ENCODE measurements around the gene FHAD1.

FHAD1 gene

GRCh38 chr1:15256584-15256983 lies 9.6 kb downstream of the FHAD1 start:
- in situ Hi-C loops (cut with HindIII; ENCODE audit: low sequenced_read_pairs) = no loop called here
- H3K4me3 ChIP-seq (ENCODE audit: low read depth, low read length) = no peak overlapping the region
- no peak for DNase-seq (ENCODE audit: low read depth, low spot score)
- TF ChIP-seq CTCF (IDR thresholded peaks at IDR 0.05; ENCODE audit: low read depth, low read length) = no peak

- in situ Hi-C loops (cut with HindIII; ENCODE audit: low sequenced_read_pairs) = no loop called here
- H3K4me3 ChIP-seq (ENCODE audit: low read depth, low read length) = no peak overlapping the region
- TF ChIP-seq CTCF (IDR thresholded peaks at IDR 0.05; ENCODE audit: low read depth, low read length) = no peak
- no peak for DNase-seq (ENCODE audit: low read depth, low spot score)
Measured at GRCh38 chr1:15257309-15257708, 10.3 kb downstream of the FHAD1 start.

- no peak overlapping the region for H3K4me3 ChIP-seq (ENCODE audit: low read depth, low read length)
- no peak for TF ChIP-seq CTCF (IDR thresholded peaks at IDR 0.05; ENCODE audit: low read depth, low read length)
- DNase-seq (ENCODE audit: low read depth, low spot score) = no peak
- in situ Hi-C loops (cut with HindIII; ENCODE audit: low sequenced_read_pairs) = no loop called here
Measured at GRCh38 chr1:15258833-15259621, 12.0 kb downstream of the FHAD1 start.

GRCh38 chr1:15259622-15260007 lies 12.6 kb downstream of the FHAD1 start:
- no peak overlapping the region for H3K4me3 ChIP-seq (ENCODE audit: low read depth, low read length)
- TF ChIP-seq CTCF (IDR thresholded peaks at IDR 0.05; ENCODE audit: low read depth, low read length) = no peak
- no peak for DNase-seq (ENCODE audit: low read depth, low spot score)
- in situ Hi-C loops (cut with HindIII; ENCODE audit: low sequenced_read_pairs) = no loop called here

GRCh38 chr1:15260418-15261154 lies 13.6 kb downstream of the FHAD1 start:
- H3K4me3 ChIP-seq (ENCODE audit: low read depth, low read length) = no peak overlapping the region
- peak; percentile 24 for DNase-seq (ENCODE audit: low read depth, low spot score)
- no peak for TF ChIP-seq CTCF (IDR thresholded peaks at IDR 0.05; ENCODE audit: low read depth, low read length)
- in situ Hi-C loops (cut with HindIII; ENCODE audit: low sequenced_read_pairs) = no loop called here

GRCh38 chr1:15261155-15262002 lies 14.4 kb downstream of the FHAD1 start:
- no peak for TF ChIP-seq CTCF (IDR thresholded peaks at IDR 0.05; ENCODE audit: low read depth, low read length)
- no peak overlapping the region for H3K4me3 ChIP-seq (ENCODE audit: low read depth, low read length)
- in situ Hi-C loops (cut with HindIII; ENCODE audit: low sequenced_read_pairs) = no loop called here
- no peak for DNase-seq (ENCODE audit: low read depth, low spot score)
